ENCODE measurements around the gene TUBG2. TPM values are rescaled to one million over a fixed set of nuclear protein-coding genes. Genes with fewer than 3 reads are reported as not detected.

Gene TUBG2
- polyA plus RNA-seq, 1 of the 3 experiments (the other 2 are of a cell fraction): 33.9 TPM

GRCh38 chr17:42675965-42676423, 16.9 kb downstream of the TUBG2 start:
- WGBS (ENCODE audit: low lambda C conversion rate): under 1% methylated on average over 32 of the region's 43 CpGs
- Histone ChIP-seq H3K79me2 (ENCODE audit: insufficient read depth) (peaks cover 41% of the 10 kb centered on the region), H3K27ac (ENCODE audit: low read depth in 2 of 2, low read length in 1 of 2) (peak overlapping the region; percentile 59 to 89), H3K9ac (peak overlapping the region; percentile 83), H3K4me1 (ENCODE audit: control insufficient read depth in 1 of 2, insufficient read depth in 2 of 2, low read depth in 1 of 2, low read length in 1 of 2) (peaks cover 15 to 46% of the 10 kb centered on the region in 2 experiments), H3K4me3 (ENCODE audit: low read depth in 2 of 2, low read length in 1 of 2) (peak overlapping the region; percentile 91 to 98), H2AFZ (ENCODE audit: low read depth) (no peak overlapping the region), H3F3A (replicated peaks; ENCODE audit: insufficient read depth) (peaks cover 20% of the 10 kb centered on the region), H3K4me2 (peak overlapping the region; percentile 99), H3K36me3 (replicated peaks in 1 of 2; ENCODE audit: control insufficient read depth in 1 of 2, insufficient read depth in 2 of 2, low read length in 1 of 2) (peaks cover 17 to 26% of the 10 kb centered on the region in 2 experiments), H3K9me2 (no peaks in the 10 kb centered on the region), H3K27me3 (ENCODE audit: insufficient read depth) (no peaks in the 10 kb centered on the region), H4K20me1 (ENCODE audit: insufficient read depth) (peaks cover 20% of the 10 kb centered on the region), H3K9me3 (no peaks in the 10 kb centered on the region)
- DNase-seq: peak; percentile 71
- TF ChIP-seq RAD21 (IDR thresholded peaks at IDR 0.05; ENCODE audit: low read length) (no peak), REST (IDR thresholded peaks at IDR 0.05; ENCODE audit: low read depth, low read length) (peak; percentile 85), ZBTB33 (IDR thresholded peaks at IDR 0.05; ENCODE audit: borderline replicate concordance, low read depth) (no peak)
- ChIA-PET POLR2A (interaction anchor here (1.0 to 6.0 kb wide), 8 partner anchors 8 to 98 kb away, joined by 3 to 63 read pairs (median 10); partner anchors contain the start of genes PSMC3IP, RETREG3, TUBG1 and TUBG2), CTCF (interaction anchor here (0.6 to 8.9 kb wide), 9 partner anchors 13 to 1656 kb away, joined by 3 to 221 read pairs (median 6); partner anchors contain the start of genes PSMC3IP, RETREG3, TUBG1 and TUBG2)

GRCh38 chr17:42676424-42677011, 17.4 kb downstream of the TUBG2 start, which contains the start of gene PLEKHH3:
TSS of gene PLEKHH3 (minus strand) at chr17:42676994. CDS start at chr17:42676563, 431 bp downstream.
- no peaks in the 10 kb centered on the region for H3K9me3 ChIP-seq
- peak within 1 kb of the TSS; percentile 91 to 98 for H3K4me3 ChIP-seq (ENCODE audit: low read depth in 2 of 2, low read length in 1 of 2)
- peaks cover 25% of the 10 kb centered on the region for H3F3A ChIP-seq (replicated peaks; ENCODE audit: insufficient read depth)
- H3K36me3 ChIP-seq (replicated peaks in 1 of 2; ENCODE audit: control insufficient read depth in 1 of 2, insufficient read depth in 2 of 2, low read length in 1 of 2): peaks cover 17 to 20% of the 10 kb centered on the region in 2 experiments
- under 1% methylated on average over 31 of the region's 51 CpGs for WGBS (ENCODE audit: low lambda C conversion rate)
- peaks cover 20% of the 10 kb centered on the region for H4K20me1 ChIP-seq (ENCODE audit: insufficient read depth)
- peak within 1 kb of the TSS; percentile 66; the same call in 1 of the 2 replicates for H2AFZ ChIP-seq (ENCODE audit: low read depth)
- no peaks in the 10 kb centered on the region for H3K9me2 ChIP-seq
- peak within 1 kb of the TSS; percentile 87 to 99 for H3K27ac ChIP-seq (ENCODE audit: low read depth in 2 of 2, low read length in 1 of 2)
- POLR2A ChIA-PET: interaction anchor here (0.8 to 6.0 kb wide), 9 partner anchors 9 to 140 kb away, joined by 3 to 63 read pairs (median 8); partner anchors contain the start of genes PSMC3IP, RETREG3, TUBG1 and TUBG2
- peak within 1 kb of the TSS; percentile 99 for H3K4me2 ChIP-seq
- CTCF ChIA-PET: interaction anchor here (0.9 to 8.9 kb wide), 10 partner anchors 13 to 251 kb away, joined by 3 to 221 read pairs (median 5); partner anchors contain the start of genes PSMC3IP, RETREG3, TUBG1 and TUBG2
- H3K4me1 ChIP-seq (ENCODE audit: control insufficient read depth in 1 of 2, insufficient read depth in 2 of 2, low read depth in 1 of 2, low read length in 1 of 2): peaks cover 15 to 49% of the 10 kb centered on the region in 2 experiments
- no peaks in the 10 kb centered on the region for H3K27me3 ChIP-seq (ENCODE audit: insufficient read depth)
- H3K79me2 ChIP-seq (ENCODE audit: insufficient read depth): peaks cover 41% of the 10 kb centered on the region
- H3K9ac ChIP-seq: peak within 1 kb of the TSS; percentile 83
- DNase-seq: no peak
- TF ChIP-seq NFIC (IDR thresholded peaks at IDR 0.05; ENCODE audit: borderline replicate concordance): 0 out of 2 replicates have a peak, but pooled peaks have one; percentile 8
- no peak for TF ChIP-seq SIN3A (IDR thresholded peaks at IDR 0.05; ENCODE audit: borderline replicate concordance, low read depth, low read length)
- no peak for TF ChIP-seq FOSL2 (IDR thresholded peaks at IDR 0.05; ENCODE audit: borderline replicate concordance, low read depth)
- no peak for TF ChIP-seq YY1 (IDR thresholded peaks at IDR 0.05; ENCODE audit: low read depth)
- TF ChIP-seq POLR2AphosphoS5 (IDR thresholded peaks at IDR 0.05; ENCODE audit: low read depth, low read length): peak; percentile 52; the same call in 1 of the 2 replicates
- no peak for TF ChIP-seq REST (IDR thresholded peaks at IDR 0.05; ENCODE audit: low read depth, low read length)
- TF ChIP-seq MEF2A (IDR thresholded peaks at IDR 0.05; ENCODE audit: borderline replicate concordance, low read depth): no peak
- TF ChIP-seq RCOR1 (IDR thresholded peaks at IDR 0.05; ENCODE audit: low read length): no peak
- no peak for TF ChIP-seq GATA2 (CRISPR knock-in tag; IDR thresholded peaks at IDR 0.05)
- TF ChIP-seq RXRA (IDR thresholded peaks at IDR 0.05; ENCODE audit: borderline replicate concordance, low read depth): no peak
- no peak for TF ChIP-seq PBX3 (IDR thresholded peaks at IDR 0.05)
- no peak for TF ChIP-seq TEAD4 (IDR thresholded peaks at IDR 0.05; ENCODE audit: borderline replicate concordance, insufficient read depth)

All from SK-N-SH (cell line).